Prostate gland (tissue), 2 donors: ENCODE results near the gene DPYD. TPM values are rescaled to one million over a fixed set of nuclear protein-coding genes. Genes with fewer than 3 reads are reported as not detected.

ENCODE experiments used
- DNase-seq: peaks from one replicate; pipeline ENCODE4 v3.0.0-alpha.2; 2019; ENCODE audit warnings: low spot score
- H3K27ac ChIP-seq, 2 donors: fragments of 200-600 bp; sonication (generic); 2 replicates each; pipeline ENCODE4 v1.5.1; 2017 to 2019
- H3K27me3 ChIP-seq: fragments of 200-600 bp; sonication (generic); replicated peaks from 2 replicates; pipeline ENCODE4 v1.5.1; 2019; ENCODE audit not compliant: insufficient read depth
- H3K36me3 ChIP-seq, 2 donors: fragments of 200-600 bp; sonication (generic); 1 replicate in 1 of 2; 2 replicates in 1 of 2; pipeline versions ENCODE4 v1.5.1 to v1.8.1; 2017 to 2019
- H3K4me1 ChIP-seq: fragments of 200-600 bp; sonication (generic); replicated peaks from 2 replicates; pipeline ENCODE4 v1.5.1; 2019
- H3K4me3 ChIP-seq, 2 donors: fragments of 200-600 bp; sonication (generic); 2 replicates each; pipeline ENCODE4 v1.5.1; 2017 to 2019
- H3K9me3 ChIP-seq: fragments of 200-600 bp; sonication (generic); 2 replicates; pipeline ENCODE4 v1.5.1; 2017
- CTCF ChIP-seq, 4 experiments: fragments of 200-600 bp in 2 of 4; fragments of 450-650 bp in 2 of 4; sonication (generic) in 2 of 4; IDR thresholded peaks; 1 replicate in 3 of 4; 2 replicates in 1 of 4; pipeline ENCODE4 v1.5.1; 2016 to 2019; ENCODE audit warnings: antibody characterized with exemption in 4 of 4, mild to moderate bottlenecking in 2 of 4, moderate library complexity in 2 of 4
- POLR2A ChIP-seq: fragments of 450-650 bp; IDR thresholded peaks from one replicate; pipeline ENCODE4 v1.6.1; 2016; ENCODE audit warnings: antibody characterized with exemption, mild to moderate bottlenecking
- POLR2AphosphoS5 ChIP-seq: sonication (generic); formaldehyde crosslinking; IDR thresholded peaks from one replicate; pipeline ENCODE4 v1.6.1; 2017; ENCODE audit warnings: antibody characterized with exemption
- WGBS: methylation state at CpG from one replicate; pipeline ENCODE4 v1.1.5; 2018; 5-methylcytosine and 5-hydroxymethylcytosine counted together
- intact Hi-C: fragments of 100-400 bp; cut with DNase I; formaldehyde crosslinking; loops from one replicate; pipeline ENCODE4 v1.14.2; 2022
- total RNA-seq, 2 donors: library from RNA; depleted of rRNA; stranded (reverse); fragments of >200 nt; gene quantifications; one replicate each; pipeline ENCODE4 v1.1.0, GENCODE V29; 2016

DPYD gene
- total RNA-seq, 2 donors from 2014 or later: 18.2 to 19.7 TPM

DNA sequence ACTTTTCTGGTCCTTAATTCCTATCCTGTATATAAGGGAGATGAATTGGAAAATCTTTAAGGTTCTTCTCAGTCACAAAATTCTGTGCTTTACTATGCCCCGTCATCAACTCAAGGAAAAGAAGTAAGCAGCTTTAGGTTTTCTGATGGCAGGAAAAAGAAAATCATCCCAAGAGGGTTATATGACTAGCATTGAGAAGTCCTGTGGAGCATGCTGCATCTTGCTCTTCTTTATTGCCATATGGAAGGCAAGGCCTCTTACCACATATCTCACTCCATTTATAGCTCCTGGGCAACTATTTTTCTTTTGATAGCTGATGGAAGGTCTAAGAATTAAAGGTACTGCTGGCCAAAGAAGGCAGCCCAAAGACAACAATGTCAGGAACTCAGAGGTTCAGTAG lies 552.5 kb downstream of the DPYD start:
- Histone ChIP-seq H3K36me3 (no peaks in the 10 kb centered on the region), H3K4me1 (no peaks in the 10 kb centered on the region), H3K4me3 (no peak overlapping the region), H3K27ac (no peak overlapping the region), H3K27me3 (no peaks in the 10 kb centered on the region), H3K9me3 (no peaks in the 10 kb centered on the region)
- TF ChIP-seq POLR2A (no peak), CTCF (IDR thresholded peaks at IDR 0.05) (no peak), POLR2AphosphoS5 (no peak)
- intact Hi-C loops: no loop called here
- DNase-seq: no peak
- 94% methylated on average over 1 of the region's 1 CpG for WGBS

GRCh38 chr1:97366984-97367383 lies 553.9 kb downstream of the DPYD start:
- no peaks in the 10 kb centered on the region for H3K9me3 ChIP-seq
- WGBS: 65% methylated on average over 3 of the region's 3 CpGs
- H3K27me3 ChIP-seq: no peaks in the 10 kb centered on the region
- no peak overlapping the region for H3K4me3 ChIP-seq
- TF ChIP-seq POLR2AphosphoS5: no peak
- TF ChIP-seq CTCF (IDR thresholded peaks at IDR 0.05): no peak
- DNase-seq: no peak
- no peaks in the 10 kb centered on the region for H3K4me1 ChIP-seq
- H3K27ac ChIP-seq: no peak overlapping the region
- no peaks in the 10 kb centered on the region for H3K36me3 ChIP-seq
- intact Hi-C loops: no loop called here

GRCh38 chr1:97365026-97365425 lies 555.8 kb downstream of the DPYD start:
- H3K4me1 ChIP-seq: no peaks in the 10 kb centered on the region
- intact Hi-C loops: no loop called here
- H3K4me3 ChIP-seq: no peak overlapping the region
- no peaks in the 10 kb centered on the region for H3K36me3 ChIP-seq
- WGBS: 90% methylated on average over 4 of the region's 4 CpGs
- no peaks in the 10 kb centered on the region for H3K9me3 ChIP-seq
- DNase-seq: no peak
- no peak overlapping the region for H3K27ac ChIP-seq
- no peaks in the 10 kb centered on the region for H3K27me3 ChIP-seq
- TF ChIP-seq POLR2AphosphoS5 (no peak), POLR2A (no peak)

DNA sequence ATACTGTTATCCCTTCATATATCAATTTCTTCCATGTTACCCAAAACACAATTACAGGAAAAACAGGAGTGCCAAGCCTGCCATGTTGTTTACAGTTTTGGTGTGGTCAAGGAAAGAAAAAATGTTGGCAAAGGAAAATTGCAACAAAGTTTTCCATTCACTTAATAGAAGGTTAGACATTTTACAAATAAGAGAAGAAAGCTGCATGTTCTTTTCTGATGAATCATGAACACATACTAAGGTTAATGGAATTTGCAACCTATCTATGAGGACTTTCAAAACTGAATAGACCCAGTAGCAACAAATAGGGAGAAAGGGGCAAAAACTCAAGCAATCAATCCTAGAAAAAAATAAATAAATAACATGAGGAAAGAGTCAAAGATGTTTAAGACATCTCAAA lies 556.7 kb downstream of the DPYD start:
- no peak for DNase-seq
- no peak overlapping the region for H3K27ac ChIP-seq
- H3K27me3 ChIP-seq: no peaks in the 10 kb centered on the region
- no peaks in the 10 kb centered on the region for H3K4me1 ChIP-seq
- no peaks in the 10 kb centered on the region for H3K9me3 ChIP-seq
- TF ChIP-seq POLR2A (no peak), CTCF (IDR thresholded peaks at IDR 0.05) (no peak), POLR2AphosphoS5 (no peak)
- no peaks in the 10 kb centered on the region for H3K36me3 ChIP-seq
- intact Hi-C loops: no loop called here
- no peak overlapping the region for H3K4me3 ChIP-seq

GRCh38 chr1:97356309-97356708 lies 564.5 kb downstream of the DPYD start:
- H3K27me3 ChIP-seq: no peaks in the 10 kb centered on the region
- H3K36me3 ChIP-seq: no peaks in the 10 kb centered on the region
- intact Hi-C loops: no loop called here
- no peak overlapping the region for H3K4me3 ChIP-seq
- WGBS: 70% methylated on average over 1 of the region's 1 CpG
- H3K27ac ChIP-seq: no peak overlapping the region
- H3K4me1 ChIP-seq: no peaks in the 10 kb centered on the region
- no peaks in the 10 kb centered on the region for H3K9me3 ChIP-seq
- no peak for DNase-seq
- TF ChIP-seq POLR2A: no peak
- TF ChIP-seq CTCF (IDR thresholded peaks at IDR 0.05): no peak
- no peak for TF ChIP-seq POLR2AphosphoS5
